AG04450 (cell line): ENCODE data around the gene OLFML2A. TPM values are rescaled to one million over a fixed set of nuclear protein-coding genes. Genes with fewer than 3 reads are reported as not detected.

Source experiments
- CTCF ChIA-PET: fragments of 300-600, 350-600 bp; formaldehyde crosslinking; extraction: SDS; loops from one replicate; lab custom pipeline; 2022; ENCODE audit warnings: antibody characterized with exemption, inconsistent platforms; lab: Charles Lee
- POLR2A ChIA-PET: fragments of 350-600 bp; formaldehyde crosslinking; extraction: SDS; loops from one replicate; lab custom pipeline; 2021; ENCODE audit warnings: antibody characterized with exemption, inconsistent platforms; lab: Yijun Ruan, JAX
- DNase-seq: peaks from one replicate; pipeline ENCODE4 v3.0.0-alpha.2; 2011; ENCODE audit warnings: low read depth, low spot score
- H3K27ac ChIP-seq: one replicate; pipeline ENCODE4 v1.5.1; 2012; ENCODE audit warnings: low read depth, low read length, control low read depth
- H3K27me3 ChIP-seq: one replicate; pipeline ENCODE4 v1.6.0; 2012; ENCODE audit warnings: low read length; ENCODE audit not compliant: control insufficient read depth, insufficient read depth
- H3K4me3 ChIP-seq: 2 replicates; pipeline ENCODE4 v1.5.1; 2011; ENCODE audit warnings: mild to moderate bottlenecking, low read depth, low read length, control low read depth
- H3K9me3 ChIP-seq: 2 replicates; pipeline ENCODE4 v1.5.1; 2012; ENCODE audit warnings: low read length; ENCODE audit not compliant: control insufficient read depth, insufficient read depth
- polyA plus RNA-seq: library from polyadenylated mRNA; depleted of rRNA; stranded (reverse); fragments of >200 nt; gene quantifications from 2 replicates; pipeline ENCODE4 v1.2.3, GENCODE V29; 2011
- TF ChIP-seq, protein P1 (sequence below): IDR thresholded peaks from 2 replicates; pipeline ENCODE4 v1.5.1; 2011; ENCODE audit warnings: low read depth, low read length, control low read depth, inconsistent platforms

The OLFML2A gene
- polyA plus RNA-seq, 1 experiment = 22.3 TPM

DNA sequence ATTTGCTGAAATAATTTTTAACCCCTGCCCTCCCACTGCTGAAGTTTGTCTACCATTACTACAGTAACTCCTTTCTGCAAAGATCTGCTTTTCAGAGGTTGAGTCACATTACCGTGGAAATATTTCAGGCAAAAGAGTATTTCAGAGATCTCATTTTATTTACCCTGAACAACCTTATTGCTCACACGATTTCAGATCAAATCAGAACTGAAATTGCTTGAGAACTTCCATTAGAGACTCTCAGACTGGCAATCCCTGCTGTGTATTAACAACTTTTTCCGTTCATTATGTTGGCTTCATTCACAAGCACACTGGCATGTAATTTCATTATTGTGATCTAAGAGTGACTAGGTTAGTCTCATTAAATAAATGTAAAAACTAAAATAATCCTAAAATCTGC, 21.9 kb upstream of the OLFML2A start:
- no peak overlapping the region for H3K27ac ChIP-seq
- no peaks in the 10 kb centered on the region for H3K9me3 ChIP-seq
- DNase-seq = no peak
- H3K27me3 ChIP-seq = peaks cover 16% of the 10 kb centered on the region
- CTCF ChIA-PET = interaction anchor here (0.7 to 11.3 kb wide), 9 partner anchors 10 to 204 kb away, joined by 3 to 80 read pairs (median 4); no protein-coding TSS in a partner anchor
- POLR2A ChIA-PET = no interaction called here
- TF ChIP-seq, protein P1, sequence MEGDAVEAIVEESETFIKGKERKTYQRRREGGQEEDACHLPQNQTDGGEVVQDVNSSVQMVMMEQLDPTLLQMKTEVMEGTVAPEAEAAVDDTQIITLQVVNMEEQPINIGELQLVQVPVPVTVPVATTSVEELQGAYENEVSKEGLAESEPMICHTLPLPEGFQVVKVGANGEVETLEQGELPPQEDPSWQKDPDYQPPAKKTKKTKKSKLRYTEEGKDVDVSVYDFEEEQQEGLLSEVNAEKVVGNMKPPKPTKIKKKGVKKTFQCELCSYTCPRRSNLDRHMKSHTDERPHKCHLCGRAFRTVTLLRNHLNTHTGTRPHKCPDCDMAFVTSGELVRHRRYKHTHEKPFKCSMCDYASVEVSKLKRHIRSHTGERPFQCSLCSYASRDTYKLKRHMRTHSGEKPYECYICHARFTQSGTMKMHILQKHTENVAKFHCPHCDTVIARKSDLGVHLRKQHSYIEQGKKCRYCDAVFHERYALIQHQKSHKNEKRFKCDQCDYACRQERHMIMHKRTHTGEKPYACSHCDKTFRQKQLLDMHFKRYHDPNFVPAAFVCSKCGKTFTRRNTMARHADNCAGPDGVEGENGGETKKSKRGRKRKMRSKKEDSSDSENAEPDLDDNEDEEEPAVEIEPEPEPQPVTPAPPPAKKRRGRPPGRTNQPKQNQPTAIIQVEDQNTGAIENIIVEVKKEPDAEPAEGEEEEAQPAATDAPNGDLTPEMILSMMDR = no peak
- no peak overlapping the region for H3K4me3 ChIP-seq

DNA sequence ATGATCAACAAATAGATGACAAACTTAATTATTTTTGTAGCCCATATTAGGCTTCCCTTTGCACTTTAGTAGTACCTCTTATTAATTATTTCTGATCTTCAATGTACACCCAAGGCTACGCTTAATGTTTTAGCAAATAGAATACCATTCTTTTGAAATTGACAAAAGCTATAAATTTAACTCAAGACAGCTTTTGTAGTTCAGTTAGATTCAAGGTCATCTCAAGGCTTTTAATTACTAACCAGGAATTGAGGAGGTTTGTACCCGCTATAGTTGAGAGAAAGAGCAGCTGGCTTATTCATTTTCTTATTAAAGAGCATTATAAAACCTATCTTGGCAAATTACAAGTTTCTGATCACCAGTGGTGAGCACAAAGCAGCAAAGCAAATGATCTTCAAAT, 20.9 kb upstream of the OLFML2A start:
- Histone ChIP-seq H3K27me3 (peaks cover 26% of the 10 kb centered on the region), H3K9me3 (no peaks in the 10 kb centered on the region), H3K27ac (no peak overlapping the region), H3K4me3 (no peak overlapping the region)
- ChIA-PET POLR2A (no interaction called here), CTCF (interaction anchor here (0.6 to 11.3 kb wide), 4 partner anchors 8 to 139 kb away, joined by 3 to 80 read pairs (median 4); no protein-coding TSS in a partner anchor)
- TF ChIP-seq, protein P1 = no peak
- DNase-seq = no peak

DNA sequence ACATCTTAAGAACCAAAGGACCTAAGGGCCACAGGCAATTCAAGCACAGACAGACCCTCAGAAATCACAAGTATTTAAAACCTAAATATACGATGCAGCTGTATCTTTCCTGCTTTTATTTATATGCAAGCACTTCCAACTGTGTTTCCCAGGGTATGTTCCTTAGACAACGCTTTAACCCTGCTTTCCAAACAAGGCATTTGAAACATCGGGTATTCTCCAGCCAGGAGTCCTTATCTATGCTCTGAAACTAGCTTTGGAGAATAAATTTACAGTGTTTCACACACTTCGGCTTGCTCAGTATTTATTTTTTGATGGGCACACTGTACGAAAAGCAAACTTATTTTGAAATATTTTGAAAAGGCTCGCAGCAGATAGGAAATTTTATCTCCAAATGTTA, 19.3 kb upstream of the OLFML2A start:
- H3K27me3 ChIP-seq = peaks cover 41% of the 10 kb centered on the region
- ChIA-PET POLR2A (no interaction called here), CTCF (interaction anchor here (0.8 to 11.3 kb wide), 3 partner anchors 9 to 213 kb away, joined by 3 to 80 read pairs (median 4); no protein-coding TSS in a partner anchor)
- no peaks in the 10 kb centered on the region for H3K9me3 ChIP-seq
- DNase-seq = no peak
- H3K27ac ChIP-seq = no peak overlapping the region
- TF ChIP-seq, protein P1 = no peak
- H3K4me3 ChIP-seq = no peak overlapping the region

DNA sequence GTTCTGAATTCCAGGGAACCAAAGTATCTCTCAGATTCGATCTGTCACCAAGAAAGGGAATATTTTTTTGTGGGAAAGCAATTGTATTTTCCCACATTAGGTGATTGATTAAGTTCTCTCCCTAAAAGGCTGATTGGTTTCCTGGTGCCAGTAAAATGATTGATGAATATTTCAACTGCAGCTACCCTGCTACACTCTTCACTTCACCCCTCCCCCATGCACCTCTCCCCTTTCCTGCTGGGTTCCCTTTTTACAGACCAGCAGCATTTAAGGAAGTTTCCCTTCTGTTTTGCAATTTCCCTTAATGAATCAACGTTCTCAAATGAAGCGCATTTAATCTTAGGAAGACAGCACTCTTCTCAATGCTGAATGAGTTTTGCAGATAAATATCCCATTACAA, 18.9 kb upstream of the OLFML2A start:
- Histone ChIP-seq H3K27ac (no peak overlapping the region), H3K4me3 (no peak overlapping the region), H3K27me3 (peaks cover 45% of the 10 kb centered on the region), H3K9me3 (no peaks in the 10 kb centered on the region)
- TF ChIP-seq, protein P1 = no peak
- ChIA-PET POLR2A (no interaction called here), CTCF (interaction anchor here (0.8 to 11.3 kb wide), 2 partner anchors 9 to 141 kb away, joined by 3 to 80 read pairs; no protein-coding TSS in a partner anchor)
- no peak for DNase-seq

DNA sequence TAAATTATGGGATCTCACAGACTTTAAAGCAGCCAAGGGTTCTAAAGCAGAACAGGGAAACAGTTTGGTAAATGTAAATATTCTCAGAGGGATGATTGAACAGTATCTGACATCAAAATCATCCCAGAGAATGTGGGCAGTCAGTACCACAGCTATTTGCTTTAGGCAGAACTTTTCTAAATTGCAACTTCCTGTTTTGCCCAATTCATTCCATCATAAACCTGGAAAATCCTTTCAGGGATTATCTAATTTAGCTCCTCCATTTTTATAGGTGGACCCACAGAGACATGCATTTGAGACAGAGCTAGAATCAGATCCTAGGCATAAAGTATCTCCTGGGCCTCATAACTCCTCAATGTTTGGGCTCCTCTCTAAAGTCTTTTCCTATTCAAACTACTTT, 18.2 kb upstream of the OLFML2A start:
- POLR2A ChIA-PET = no interaction called here
- Histone ChIP-seq H3K4me3 (no peak overlapping the region), H3K27ac (no peak overlapping the region), H3K27me3 (peaks cover 48% of the 10 kb centered on the region), H3K9me3 (no peaks in the 10 kb centered on the region)
- TF ChIP-seq, protein P1 = no peak
- no peak for DNase-seq
- CTCF ChIA-PET = interaction anchor here (1.2 to 11.3 kb wide), 2 partner anchors 13 to 141 kb away, joined by 3 to 80 read pairs; partner anchors contain the start of gene NR6A1
